Activated CD8-positive, alpha-beta T cell treated with anti-CD3 and anti-CD28 coated beads, Interleukin-2, amount 10 ng/mL, durations not matched to agents 7 days and 5 days (primary cell): ENCODE measurements around the gene TMEM59. TPM values are rescaled to one million over a fixed set of nuclear protein-coding genes. Genes with fewer than 3 reads are reported as not detected.
"Not testable (repeated sequence)": the region's sequence is repeated elsewhere in the genome, so short reads cannot be mapped to it uniquely, and the experiment has no call there.

Source experiments
- ATAC-seq: fragments of 150-1000 bp; cut with Tn5 transposase; one replicate; pipeline ENCODE4 v1.10.0; 2021; ENCODE audit warnings: moderate library complexity
- CTCF ChIA-PET: fragments of 350-600 bp; sonication (Branson Sonifier 250); formaldehyde crosslinking; loops from one replicate; lab custom pipeline; 2021; ENCODE audit warnings: antibody characterized with exemption; lab: Charles Lee
- POLR2A ChIA-PET: fragments of 350-600 bp; sonication (Branson Sonifier 250); formaldehyde crosslinking; loops from one replicate; lab custom pipeline; 2021; ENCODE audit warnings: antibody characterized with exemption; lab: Charles Lee
- DNase-seq: peaks from one replicate; pipeline ENCODE4 v3.0.0-alpha.2; 2020
- H3K27ac Mint-ChIP-seq: one replicate; pipeline ENCODE4 v1.8.0; 2021; ENCODE audit warnings: mild to moderate bottlenecking, mixed read lengths
- H3K27me3 Mint-ChIP-seq: one replicate; pipeline ENCODE4 v1.8.0; 2021; ENCODE audit warnings: low read depth, mixed read lengths
- H3K36me3 Mint-ChIP-seq: one replicate; pipeline ENCODE4 v1.8.0; 2021; ENCODE audit warnings: low read depth, mixed read lengths
- H3K4me1 Mint-ChIP-seq: one replicate; pipeline ENCODE4 v1.8.0; 2021; ENCODE audit warnings: low read depth, mixed read lengths
- H3K4me3 Mint-ChIP-seq: one replicate; pipeline ENCODE4 v1.8.0; 2021; ENCODE audit warnings: mild to moderate bottlenecking, mixed read lengths
- H3K9me3 Mint-ChIP-seq: one replicate; pipeline ENCODE4 v1.8.0; 2022; ENCODE audit warnings: mixed read lengths; ENCODE audit not compliant: insufficient read depth
- total RNA-seq, 2 experiments: library from RNA; stranded (reverse); gene quantifications; one replicate each; pipeline ENCODE4 v1.2.3, GENCODE V29; 2021

The TMEM59 gene
- total RNA-seq, 2 experiments from 2014 or later: 154 to 156 TPM

GRCh38 chr1:54010415-54011117 lies 42.4 kb downstream of the TMEM59 start:
- ATAC-seq: no peak
- ChIA-PET POLR2A (no interaction called here), CTCF (interaction anchor here (0.6 kb wide), 1 partner anchor 936 kb away, joined by 3 read pairs; no protein-coding TSS in a partner anchor)
- DNase-seq: no peak
- Mint-ChIP-seq H3K4me3 (no peak overlapping the region), H3K4me1 (no peaks in the 10 kb centered on the region), H3K9me3 (no peaks in the 10 kb centered on the region), H3K27ac (no peak overlapping the region), H3K27me3 (peaks cover 7% of the 10 kb centered on the region), H3K36me3 (no peaks in the 10 kb centered on the region)

- peaks cover 7% of the 10 kb centered on the region for H3K27me3 Mint-ChIP-seq
- no peak for DNase-seq
- ChIA-PET CTCF (no interaction called here), POLR2A (no interaction called here)
- no peaks in the 10 kb centered on the region for H3K9me3 Mint-ChIP-seq
- ATAC-seq: no peak
- no peaks in the 10 kb centered on the region for H3K36me3 Mint-ChIP-seq
- H3K4me3 Mint-ChIP-seq: no peak overlapping the region
- H3K4me1 Mint-ChIP-seq: no peaks in the 10 kb centered on the region
- no peak overlapping the region for H3K27ac Mint-ChIP-seq
Measured at GRCh38 chr1:54009406-54009805, 43.6 kb downstream of the TMEM59 start.

- Mint-ChIP-seq H3K36me3 (no peaks in the 10 kb centered on the region), H3K27ac (no peak overlapping the region), H3K4me3 (no peak overlapping the region), H3K9me3 (no peaks in the 10 kb centered on the region), H3K27me3 (peaks cover 7% of the 10 kb centered on the region), H3K4me1 (no peaks in the 10 kb centered on the region)
- ChIA-PET POLR2A (no interaction called here), CTCF (no interaction called here)
- ATAC-seq: no peak
- no peak for DNase-seq
Measured at GRCh38 chr1:54008876-54009275, 44.1 kb downstream of the TMEM59 start.

GRCh38 chr1:54007613-54008012 lies 45.4 kb downstream of the TMEM59 start:
- no peak for ATAC-seq
- CTCF ChIA-PET: no interaction called here

GRCh38 chr1:54006508-54006907 lies 46.5 kb downstream of the TMEM59 start:
- ATAC-seq: no peak
- H3K27me3 Mint-ChIP-seq: peaks cover 7% of the 10 kb centered on the region
- no peaks in the 10 kb centered on the region for H3K4me1 Mint-ChIP-seq

More at GRCh38 chr1:54007613-54008012, 45.4 kb downstream of the TMEM59 start:
- Mint-ChIP-seq H3K36me3 (no peaks in the 10 kb centered on the region), H3K4me1 (no peaks in the 10 kb centered on the region), H3K27ac (no peak overlapping the region), H3K4me3 (no peak overlapping the region), H3K9me3 (no peaks in the 10 kb centered on the region), H3K27me3 (peaks cover 7% of the 10 kb centered on the region)
- DNase-seq: no peak
- POLR2A ChIA-PET: interaction anchor here (0.6 kb wide), 1 partner anchor 787 kb away, joined by 3 read pairs; no protein-coding TSS in a partner anchor

GRCh38 chr1:54004481-54005049 lies 48.4 kb downstream of the TMEM59 start:
- H3K9me3 Mint-ChIP-seq: no peaks in the 10 kb centered on the region
- CTCF ChIA-PET: no interaction called here
- no peak overlapping the region for H3K4me3 Mint-ChIP-seq
- H3K36me3 Mint-ChIP-seq: no peaks in the 10 kb centered on the region
- ATAC-seq (no peak), DNase-seq (no peak)
- peaks cover 5% of the 10 kb centered on the region for H3K27me3 Mint-ChIP-seq
- H3K27ac Mint-ChIP-seq: no peak overlapping the region
- no peaks in the 10 kb centered on the region for H3K4me1 Mint-ChIP-seq
- POLR2A ChIA-PET: no interaction called here

More at GRCh38 chr1:54006508-54006907, 46.5 kb downstream of the TMEM59 start:
- no peaks in the 10 kb centered on the region for H3K9me3 Mint-ChIP-seq
- no peak for DNase-seq
- POLR2A ChIA-PET: no interaction called here
- no peak overlapping the region for H3K27ac Mint-ChIP-seq
- no peaks in the 10 kb centered on the region for H3K36me3 Mint-ChIP-seq
- CTCF ChIA-PET: no interaction called here
- H3K4me3 Mint-ChIP-seq: no peak overlapping the region

- H3K27me3 Mint-ChIP-seq, H3K36me3 Mint-ChIP-seq, H3K9me3 Mint-ChIP-seq, H3K4me1 Mint-ChIP-seq, H3K4me3 Mint-ChIP-seq, POLR2A ChIA-PET, CTCF ChIA-PET, ATAC-seq, H3K27ac Mint-ChIP-seq, DNase-seq: not testable (repeated sequence)
Measured at GRCh38 chr1:54003750-54004480, 49.1 kb downstream of the TMEM59 start.

- H3K4me1 Mint-ChIP-seq: no peaks in the 10 kb centered on the region
- ChIA-PET CTCF (no interaction called here), POLR2A (no interaction called here)
- ATAC-seq (no peak), DNase-seq (no peak)
- H3K27me3 Mint-ChIP-seq: peaks cover 5% of the 10 kb centered on the region
- no peak overlapping the region for H3K27ac Mint-ChIP-seq
- no peak overlapping the region for H3K4me3 Mint-ChIP-seq
- H3K9me3 Mint-ChIP-seq: no peaks in the 10 kb centered on the region
- H3K36me3 Mint-ChIP-seq: no peaks in the 10 kb centered on the region
Measured at GRCh38 chr1:54003249-54003646, 49.8 kb downstream of the TMEM59 start.

- no peaks in the 10 kb centered on the region for H3K9me3 Mint-ChIP-seq
- POLR2A ChIA-PET: no interaction called here
Measured at GRCh38 chr1:54002544-54003248, 50.3 kb downstream of the TMEM59 start.

GRCh38 chr1:54001591-54001990 lies 51.4 kb downstream of the TMEM59 start:
- ChIA-PET CTCF (no interaction called here), POLR2A (no interaction called here)
- no peak overlapping the region for H3K4me3 Mint-ChIP-seq
- H3K27me3 Mint-ChIP-seq: peaks cover 3% of the 10 kb centered on the region
- no peaks in the 10 kb centered on the region for H3K9me3 Mint-ChIP-seq
- no peaks in the 10 kb centered on the region for H3K36me3 Mint-ChIP-seq
- DNase-seq: no peak
- H3K27ac Mint-ChIP-seq: no peak overlapping the region
- no peak for ATAC-seq
- H3K4me1 Mint-ChIP-seq: no peaks in the 10 kb centered on the region

More at GRCh38 chr1:54002544-54003248, 50.3 kb downstream of the TMEM59 start:
- DNase-seq (no peak), ATAC-seq (no peak)
- Mint-ChIP-seq H3K36me3 (no peaks in the 10 kb centered on the region), H3K27me3 (peaks cover 5% of the 10 kb centered on the region), H3K27ac (no peak overlapping the region), H3K4me1 (no peaks in the 10 kb centered on the region), H3K4me3 (no peak overlapping the region)
- CTCF ChIA-PET: no interaction called here

GRCh38 chr1:53999920-54000319 lies 53.1 kb downstream of the TMEM59 start:
- no peaks in the 10 kb centered on the region for H3K4me1 Mint-ChIP-seq
- H3K27me3 Mint-ChIP-seq: no peaks in the 10 kb centered on the region
- ATAC-seq (no peak), DNase-seq (no peak)
- no peak overlapping the region for H3K4me3 Mint-ChIP-seq
- H3K27ac Mint-ChIP-seq: no peak overlapping the region
- POLR2A ChIA-PET: no interaction called here
- no peaks in the 10 kb centered on the region for H3K36me3 Mint-ChIP-seq
- no peaks in the 10 kb centered on the region for H3K9me3 Mint-ChIP-seq
- CTCF ChIA-PET: no interaction called here
